NB4 (cell line): Measurements from ENCODE around the gene ABCD4.

Experiments
- DNase-seq: peaks from one replicate; pipeline ENCODE4 v3.0.0; 2010; ENCODE audit warnings: low read depth
- H3K4me3 ChIP-seq: one replicate; pipeline ENCODE4 v1.5.1; 2011; ENCODE audit warnings: mild to moderate bottlenecking, low read depth, low read length, moderate library complexity
- MYC ChIP-seq: IDR thresholded peaks from 2 replicates; pipeline ENCODE4 v1.6.1; 2011; ENCODE audit warnings: low read depth, low read length
- POLR2A ChIP-seq: IDR thresholded peaks from 2 replicates; pipeline ENCODE4 v1.6.1; 2011; ENCODE audit warnings: mild to moderate bottlenecking; ENCODE audit not compliant: insufficient read length; ENCODE audit errors: extremely low read depth
- TF ChIP-seq, protein P1 (sequence below): IDR thresholded peaks from 2 replicates; pipeline ENCODE4 v1.6.1; 2011; ENCODE audit warnings: low read depth, low read length
- TF ChIP-seq, protein P2 (sequence below): IDR thresholded peaks from one replicate; pipeline ENCODE4 v1.5.1; 2012; ENCODE audit warnings: low read depth, low read length

Gene ABCD4

DNA sequence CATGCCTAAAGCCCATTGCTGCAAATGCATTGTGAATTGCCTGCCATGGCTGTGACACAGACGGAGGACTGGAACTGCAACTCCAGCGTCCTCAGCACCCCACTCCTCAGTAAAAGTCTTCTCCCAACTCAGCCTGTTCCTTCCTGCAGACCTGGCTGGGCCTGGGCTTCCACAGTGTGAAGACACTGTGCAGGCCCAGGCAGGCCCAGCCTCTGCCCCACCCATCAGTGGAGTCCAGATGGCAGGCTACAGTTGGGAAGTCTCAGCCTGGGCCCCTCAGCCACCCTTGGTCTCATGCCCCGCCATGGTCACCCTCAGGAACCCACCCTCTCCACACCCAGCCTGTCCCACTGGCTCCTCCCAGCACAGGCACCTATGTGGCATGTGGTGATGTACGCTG, 41.4 kb downstream of the ABCD4 start:
- no peak overlapping the region for H3K4me3 ChIP-seq
- no peak for DNase-seq
- no peak for TF ChIP-seq POLR2A
- TF ChIP-seq, protein P1, sequence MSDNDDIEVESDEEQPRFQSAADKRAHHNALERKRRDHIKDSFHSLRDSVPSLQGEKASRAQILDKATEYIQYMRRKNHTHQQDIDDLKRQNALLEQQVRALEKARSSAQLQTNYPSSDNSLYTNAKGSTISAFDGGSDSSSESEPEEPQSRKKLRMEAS: no peak
- TF ChIP-seq, protein P2, sequence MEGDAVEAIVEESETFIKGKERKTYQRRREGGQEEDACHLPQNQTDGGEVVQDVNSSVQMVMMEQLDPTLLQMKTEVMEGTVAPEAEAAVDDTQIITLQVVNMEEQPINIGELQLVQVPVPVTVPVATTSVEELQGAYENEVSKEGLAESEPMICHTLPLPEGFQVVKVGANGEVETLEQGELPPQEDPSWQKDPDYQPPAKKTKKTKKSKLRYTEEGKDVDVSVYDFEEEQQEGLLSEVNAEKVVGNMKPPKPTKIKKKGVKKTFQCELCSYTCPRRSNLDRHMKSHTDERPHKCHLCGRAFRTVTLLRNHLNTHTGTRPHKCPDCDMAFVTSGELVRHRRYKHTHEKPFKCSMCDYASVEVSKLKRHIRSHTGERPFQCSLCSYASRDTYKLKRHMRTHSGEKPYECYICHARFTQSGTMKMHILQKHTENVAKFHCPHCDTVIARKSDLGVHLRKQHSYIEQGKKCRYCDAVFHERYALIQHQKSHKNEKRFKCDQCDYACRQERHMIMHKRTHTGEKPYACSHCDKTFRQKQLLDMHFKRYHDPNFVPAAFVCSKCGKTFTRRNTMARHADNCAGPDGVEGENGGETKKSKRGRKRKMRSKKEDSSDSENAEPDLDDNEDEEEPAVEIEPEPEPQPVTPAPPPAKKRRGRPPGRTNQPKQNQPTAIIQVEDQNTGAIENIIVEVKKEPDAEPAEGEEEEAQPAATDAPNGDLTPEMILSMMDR: no peak
- TF ChIP-seq MYC: no peak

DNA sequence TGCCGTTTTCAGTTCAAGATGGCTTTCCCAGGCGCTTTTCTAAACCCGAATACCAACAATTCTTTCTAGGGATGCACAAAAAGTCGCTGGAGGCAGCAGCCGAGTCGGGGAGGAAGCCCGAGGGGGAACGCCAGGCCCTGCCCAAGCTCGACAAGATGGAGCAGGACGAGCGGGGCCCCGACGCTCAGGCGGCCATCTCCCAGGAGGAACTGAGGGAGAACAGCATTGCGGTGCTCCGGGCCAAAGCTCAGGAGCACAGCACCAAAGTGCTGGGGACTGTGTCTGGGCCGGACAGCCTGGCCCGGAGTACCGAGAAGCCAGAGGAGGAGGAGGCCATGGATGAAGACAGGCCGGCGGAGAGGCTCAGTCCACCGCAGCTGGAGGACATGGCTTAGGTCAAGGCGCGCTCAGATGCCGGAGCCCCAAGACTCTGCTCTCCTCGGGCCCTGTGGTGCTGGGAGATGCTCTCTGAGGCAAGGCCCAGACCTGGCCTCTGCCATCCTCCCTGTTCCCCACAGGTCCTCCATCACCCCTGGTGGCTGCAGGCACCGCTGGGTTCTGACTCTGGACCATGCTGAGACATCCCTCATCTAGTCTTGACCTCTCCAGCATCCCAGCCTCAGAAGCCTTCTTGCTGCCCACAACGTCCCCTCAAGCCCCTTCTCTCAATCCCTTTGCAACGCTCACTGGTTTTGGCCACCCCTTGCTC, 42.1 kb downstream of the ABCD4 start:
- no peak overlapping the region for H3K4me3 ChIP-seq
- no peak for TF ChIP-seq MYC
- TF ChIP-seq POLR2A: no peak
- TF ChIP-seq, protein P2: no peak
- TF ChIP-seq, protein P1: no peak
- no peak for DNase-seq

DNA sequence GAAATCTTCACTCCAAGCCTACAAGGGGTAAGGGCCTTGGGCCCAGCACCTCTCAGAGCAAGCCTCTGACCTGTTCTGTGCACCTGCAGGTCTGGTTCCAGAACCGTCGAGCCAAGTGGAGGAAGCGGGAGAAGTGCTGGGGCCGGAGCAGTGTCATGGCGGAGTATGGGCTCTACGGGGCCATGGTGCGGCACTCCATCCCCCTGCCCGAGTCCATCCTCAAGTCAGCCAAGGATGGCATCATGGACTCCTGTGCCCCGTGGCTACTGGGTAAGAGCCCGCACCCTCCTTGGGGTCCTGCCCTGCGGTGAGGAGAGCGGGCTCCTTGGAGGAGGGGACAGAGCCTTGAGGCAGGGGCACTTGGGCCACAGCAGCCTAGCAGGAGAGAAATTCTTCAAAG, 43.2 kb downstream of the ABCD4 start:
- H3K4me3 ChIP-seq: no peak overlapping the region
- TF ChIP-seq MYC (no peak), POLR2A (no peak)
- TF ChIP-seq, protein P1: no peak
- TF ChIP-seq, protein P2: no peak
- DNase-seq: no peak

DNA sequence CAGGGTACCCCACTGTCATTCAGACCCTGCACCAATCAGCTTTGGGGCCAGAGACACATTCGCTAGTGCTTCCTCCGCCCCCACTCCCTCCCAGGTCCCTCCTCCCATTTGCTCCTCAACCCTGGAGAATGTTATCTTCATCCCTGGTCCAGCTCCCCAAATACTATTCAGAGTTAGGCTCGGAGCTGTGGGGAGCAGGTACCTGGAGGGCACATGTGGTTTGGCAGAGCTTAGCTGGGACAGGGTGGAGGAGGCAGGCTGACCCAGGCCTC, 44.0 kb downstream of the ABCD4 start:
- no peak overlapping the region for H3K4me3 ChIP-seq
- TF ChIP-seq POLR2A: no peak
- TF ChIP-seq, protein P1: no peak
- no peak for TF ChIP-seq MYC
- TF ChIP-seq, protein P2: no peak
- DNase-seq: no peak

DNA sequence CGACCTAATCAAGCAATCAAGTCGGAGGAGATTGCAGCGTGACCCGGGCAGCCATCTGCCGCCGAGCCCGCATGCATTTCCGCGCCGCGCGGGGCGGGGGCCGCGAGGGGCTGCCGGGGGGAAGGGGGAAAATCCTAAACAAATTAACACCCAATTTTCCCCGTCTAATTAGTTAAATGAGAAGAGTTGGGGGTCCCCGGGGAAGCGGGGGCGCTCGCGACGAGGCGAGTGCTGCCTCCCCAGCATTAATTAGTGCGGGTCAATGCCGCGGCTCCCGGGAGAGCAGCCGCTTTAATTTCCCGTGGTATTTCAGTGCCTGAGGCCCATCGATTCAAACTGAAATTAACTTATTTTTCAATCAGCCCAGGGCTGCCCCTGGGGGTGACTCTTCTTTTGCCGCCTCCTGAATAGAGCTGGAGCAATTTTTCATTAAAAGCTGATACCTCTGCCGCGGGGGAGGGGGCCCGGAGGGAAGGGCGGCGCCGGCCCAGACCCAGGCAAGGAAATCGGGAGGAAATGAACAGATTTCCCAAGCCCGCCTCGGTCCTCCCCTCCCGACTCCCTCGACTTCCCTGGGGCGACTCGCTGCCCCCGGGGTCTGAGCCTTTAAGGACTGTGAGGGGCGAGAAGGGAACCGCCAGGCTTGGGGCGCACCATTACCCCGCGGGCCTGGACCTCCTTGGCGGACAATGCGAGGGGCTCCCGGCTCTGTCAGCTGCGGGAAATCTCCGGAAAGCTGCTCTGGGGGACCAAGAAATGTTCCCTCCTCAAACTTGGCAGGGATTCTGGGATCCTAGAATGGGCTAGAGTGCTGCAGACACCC, 44.6 kb downstream of the ABCD4 start:
- TF ChIP-seq MYC: no peak
- TF ChIP-seq, protein P1: no peak
- TF ChIP-seq, protein P2: no peak
- no peak for TF ChIP-seq POLR2A
- DNase-seq: no peak

More for the DNA sequence above, 44.6 kb downstream of the ABCD4 start:
- H3K4me3 ChIP-seq: peak overlapping the region; percentile 42
